Measurements from ENCODE around the gene BRMS1L. TPM values are rescaled to one million over a fixed set of nuclear protein-coding genes. Genes with fewer than 3 reads are reported as not detected.

The BRMS1L gene
- total and polyA plus RNA-seq, 2 of the 13 experiments (the other 11 are each of a cell fraction or from before 2014, with no cell fraction given): 21.1 to 23.8 TPM

GRCh38 chr14:35806006-35806907 is 19.9 kb upstream of the BRMS1L start (continued):
- TF ChIP-seq CCDC6 (CRISPR knock-in tag; IDR thresholded peaks at IDR 0.05) (no peak), NR0B2 (CRISPR knock-in tag; IDR thresholded peaks at IDR 0.05) (no peak), CBFB (CRISPR knock-in tag; IDR thresholded peaks at IDR 0.05) (0 out of 2 replicates have a peak, but pooled peaks have one; percentile 38), BRCA1 (CRISPR knock-in tag; IDR thresholded peaks at IDR 0.05) (no peak; the same call in 1 of the 2 replicates), ZNF644 (CRISPR knock-in tag; IDR thresholded peaks at IDR 0.05; ENCODE audit: low read depth) (peak; percentile 94), CSRNP1 (CRISPR knock-in tag; IDR thresholded peaks at IDR 0.05) (0 out of 2 replicates have a peak, but pooled peaks have one; percentile 74), PREB (CRISPR knock-in tag; IDR thresholded peaks at IDR 0.05) (no peak), ZBTB25 (CRISPR knock-in tag; IDR thresholded peaks at IDR 0.05) (peak; percentile 54; the same call in 1 of the 2 replicates), ZNF275 (CRISPR knock-in tag; IDR thresholded peaks at IDR 0.05; ENCODE audit: borderline replicate concordance) (peak; percentile 31; the same call in 1 of the 2 replicates), TFDP2 (CRISPR knock-in tag; IDR thresholded peaks at IDR 0.05) (peak; percentile 60; the same call in 1 of the 2 replicates), NKX3-1 (CRISPR knock-in tag; IDR thresholded peaks at IDR 0.05) (peak; percentile 94; the same call in 1 of the 2 replicates), SOX13 (IDR thresholded peaks at IDR 0.05) (no peak), SOX13 (CRISPR knock-in tag; conservative IDR thresholded peaks at IDR 0.05 in 1 of 2, IDR thresholded peaks at IDR 0.05 in 1 of 2) (peak in 1 of 2 experiments; percentile 94; a peak in 2 of 4 replicates), SAP130 (CRISPR knock-in tag; IDR thresholded peaks at IDR 0.05; ENCODE audit: low read depth) (peak; percentile 89), ISX (CRISPR knock-in tag; conservative IDR thresholded peaks at IDR 0.05) (no peak), ZNF17 (CRISPR knock-in tag; IDR thresholded peaks at IDR 0.05) (no peak), U2AF1 (optimal IDR thresholded peaks at IDR 0.05; ENCODE audit: low read depth, low read length) (no peak), MXD4 (CRISPR knock-in tag; IDR thresholded peaks at IDR 0.05) (peak; percentile 84; the same call in 1 of the 2 replicates), SOX5 (CRISPR knock-in tag; IDR thresholded peaks at IDR 0.05; ENCODE audit: borderline replicate concordance) (peak; percentile 90), XRCC5 (optimal IDR thresholded peaks at IDR 0.05; ENCODE audit: low read length) (no peak), ZBTB21 (CRISPR knock-in tag; IDR thresholded peaks at IDR 0.05) (peak; percentile 79; the same call in 1 of the 2 replicates), SMARCC2 (IDR thresholded peaks at IDR 0.05) (no peak)

Data from HepG2 (cell line).